NCI-H1694 (cell line): Measurements from ENCODE around the gene ASCC3.
"Not testable (repeated sequence)": the region's sequence is repeated elsewhere in the genome, so short reads cannot be mapped to it uniquely, and the experiment has no call there.

Experiments used
- DNase-seq: peaks from one replicate; lab custom pipeline; 2025; lab: John Stamatoyannopoulos, UW

ASCC3 gene

GRCh38 chr6:100662264-100662663 is 218.9 kb downstream of the ASCC3 start:
- no peak for DNase-seq

GRCh38 chr6:100658486-100658885 is 222.6 kb downstream of the ASCC3 start:
- DNase-seq, result no peak

- DNase-seq, result peak; percentile 19
Observed at GRCh38 chr6:100657678-100658330, 223.3 kb downstream of the ASCC3 start.

DNA sequence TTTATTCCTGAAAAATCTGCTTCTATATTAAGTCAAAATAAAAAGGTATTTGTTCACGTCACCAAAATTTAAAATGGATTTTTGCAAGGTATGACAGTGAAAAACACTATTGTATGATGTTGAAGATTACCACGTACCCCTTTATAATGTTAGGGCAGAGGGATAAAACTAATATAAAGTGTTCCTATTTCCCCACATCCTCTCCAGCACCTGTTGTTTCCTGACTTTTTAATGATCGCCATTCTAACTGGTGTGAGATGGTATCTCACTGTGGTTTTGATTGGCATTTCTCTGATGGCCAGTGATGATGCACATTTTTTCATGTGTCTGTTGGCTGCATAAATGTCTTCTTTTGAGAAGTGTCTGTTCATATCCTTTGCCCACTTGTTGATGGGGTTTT is 240.0 kb downstream of the ASCC3 start:
- DNase-seq, result not testable (repeated sequence)

GRCh38 chr6:100633096-100633777 is 247.9 kb downstream of the ASCC3 start:
- DNase-seq, result no peak

DNA sequence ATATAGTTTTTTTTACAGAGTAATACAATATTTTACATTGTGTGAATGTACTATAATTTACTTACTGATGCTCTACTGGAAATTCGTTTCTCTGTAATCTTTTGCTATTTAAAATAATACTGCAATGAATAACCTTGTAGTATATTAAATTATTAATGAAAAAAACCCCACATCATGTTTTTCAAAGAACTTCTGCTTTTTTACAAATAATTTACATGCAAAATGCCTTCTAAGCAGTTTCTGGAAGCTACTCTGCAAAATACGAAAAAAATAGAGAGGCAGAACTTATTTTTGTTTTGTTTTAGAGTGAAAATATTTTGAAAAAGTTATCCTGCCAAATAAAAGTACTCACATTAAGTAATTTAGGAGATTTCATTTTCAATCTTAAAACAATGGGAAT is 250.6 kb downstream of the ASCC3 start:
- no peak for DNase-seq

DNA sequence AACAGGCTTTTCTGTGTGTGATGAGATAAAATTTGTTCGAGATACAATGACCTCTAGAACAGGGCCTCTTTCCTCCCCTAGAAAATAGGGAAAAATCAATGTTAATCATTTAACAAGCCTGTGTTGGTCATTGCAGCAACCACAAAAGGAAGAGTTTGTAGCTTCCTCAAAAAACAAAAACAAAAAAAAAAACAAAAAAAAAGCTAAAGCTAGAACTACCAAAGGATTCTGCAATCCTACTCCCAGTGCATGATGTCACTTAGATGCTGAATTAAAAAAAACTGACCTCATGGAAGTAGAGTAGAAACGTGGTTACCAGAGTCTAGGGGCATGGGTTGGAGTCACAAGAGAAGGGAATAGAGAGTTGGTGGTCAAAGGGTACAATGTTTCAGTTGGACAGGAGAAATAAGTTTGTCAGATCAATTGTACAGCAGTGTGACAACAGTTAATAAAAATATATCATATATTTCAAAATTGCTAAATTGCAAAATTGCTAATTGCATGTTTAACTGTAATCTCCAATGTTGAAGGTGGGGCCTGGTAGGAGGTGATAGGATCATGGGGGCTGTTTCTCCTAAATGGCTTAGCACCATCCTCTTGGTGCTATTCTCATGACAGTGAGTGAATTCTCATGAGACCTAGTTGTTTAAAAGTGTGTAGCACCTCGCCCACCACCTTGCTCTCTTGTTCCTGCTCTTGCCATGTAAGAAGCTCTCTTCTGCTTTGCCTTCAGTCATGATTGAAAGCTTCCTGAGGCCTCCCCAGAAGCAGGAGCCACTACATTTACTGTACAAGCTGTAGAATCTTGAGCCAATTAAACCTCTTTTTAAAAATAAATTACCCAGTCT is 253.0 kb downstream of the ASCC3 start:
- no peak for DNase-seq

DNA sequence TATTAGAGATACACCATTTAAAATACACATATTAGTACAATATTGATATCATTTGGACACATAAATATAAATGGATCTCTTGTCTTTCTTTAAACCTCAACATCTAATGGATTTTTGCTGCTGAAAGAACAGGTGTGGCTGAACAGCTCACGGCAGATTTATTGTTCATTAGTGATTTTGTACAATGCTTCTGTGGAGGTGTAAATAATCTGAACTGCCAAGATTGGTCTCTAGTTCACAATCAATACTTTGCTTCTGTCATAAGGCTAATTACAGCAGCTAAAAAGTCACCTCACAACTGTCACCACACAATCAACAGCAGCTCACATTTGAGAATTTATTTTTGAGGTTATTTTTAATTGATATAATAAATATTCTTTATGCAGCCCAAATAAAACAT is 254.4 kb downstream of the ASCC3 start:
- DNase-seq, result no peak

GRCh38 chr6:100622907-100623692 is 258.0 kb downstream of the ASCC3 start:
- no peak for DNase-seq

DNA sequence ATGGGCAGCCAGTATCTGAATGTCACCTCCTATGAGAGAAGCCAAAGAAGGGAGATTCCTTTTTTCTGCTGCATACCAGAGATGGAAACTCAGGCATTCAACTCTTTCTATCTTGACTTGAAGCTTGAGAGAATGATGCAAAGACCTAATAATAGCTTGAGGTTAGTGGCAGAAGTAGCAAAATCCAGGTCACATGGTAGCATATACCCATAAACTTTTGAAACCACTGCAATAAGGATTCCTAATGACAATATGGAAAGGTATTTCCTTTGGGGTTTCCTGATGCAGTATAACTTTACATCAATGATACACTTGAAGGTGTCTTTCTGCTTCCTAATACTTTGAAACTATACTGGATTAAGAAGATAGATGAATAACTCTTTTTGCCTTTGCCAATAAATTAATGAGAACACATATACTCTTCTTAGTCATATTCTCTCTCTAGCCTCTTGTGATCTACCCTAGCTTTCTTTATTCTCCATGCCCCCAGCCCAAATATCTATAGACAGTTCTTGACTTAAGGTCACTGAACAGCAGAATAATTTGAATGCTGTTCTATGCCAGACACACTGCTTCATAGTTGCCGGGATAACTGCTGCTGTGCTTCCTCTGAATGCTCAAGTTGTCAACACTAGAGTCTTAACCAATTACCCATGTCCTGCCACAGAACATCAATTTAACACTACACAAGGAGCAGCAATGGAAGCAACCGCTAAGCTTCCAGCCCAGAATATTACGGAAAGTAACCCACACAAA is 260.9 kb downstream of the ASCC3 start:
- DNase-seq, result no peak

DNA sequence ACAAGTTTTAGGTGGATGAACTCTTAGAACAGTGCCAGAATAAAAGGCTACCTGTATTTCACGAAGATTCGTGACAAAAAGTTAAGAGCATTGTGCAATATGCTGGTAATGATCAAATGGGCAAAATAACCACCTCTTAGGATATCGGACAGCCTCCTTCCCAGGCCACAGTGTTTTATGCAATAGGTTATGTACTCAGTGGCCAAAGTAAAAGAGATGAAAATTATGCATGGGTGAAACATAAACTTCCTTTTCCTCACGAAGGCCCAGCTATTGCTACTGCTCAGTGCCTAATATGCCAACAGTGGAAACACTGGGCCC is 262.8 kb downstream of the ASCC3 start:
- DNase-seq, result no peak

GRCh38 chr6:100617633-100618350 is 263.3 kb downstream of the ASCC3 start:
- no peak for DNase-seq

GRCh38 chr6:100614933-100615332 is 266.2 kb downstream of the ASCC3 start:
- DNase-seq, result no peak

DNA sequence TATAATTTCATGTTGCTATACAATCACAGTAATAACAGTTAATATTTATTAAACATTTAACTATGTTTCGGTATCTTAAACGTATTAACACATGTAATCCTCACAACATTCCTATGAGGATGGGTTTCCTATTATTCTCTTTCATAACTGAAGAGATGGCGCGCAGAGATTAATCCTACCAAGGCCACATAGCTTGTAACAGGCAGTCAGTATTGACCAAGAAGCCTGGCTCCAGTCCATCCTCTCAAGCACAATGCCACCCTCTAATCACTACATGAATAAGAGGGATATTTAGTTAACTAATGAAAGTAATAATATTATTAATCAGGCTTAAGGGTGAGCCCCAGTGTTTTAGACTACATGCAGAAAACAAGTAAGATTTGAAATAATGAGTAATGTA is 266.7 kb downstream of the ASCC3 start:
- DNase-seq, result no peak

- no peak for DNase-seq
Observed at GRCh38 chr6:100613656-100614055, 267.5 kb downstream of the ASCC3 start.

DNA sequence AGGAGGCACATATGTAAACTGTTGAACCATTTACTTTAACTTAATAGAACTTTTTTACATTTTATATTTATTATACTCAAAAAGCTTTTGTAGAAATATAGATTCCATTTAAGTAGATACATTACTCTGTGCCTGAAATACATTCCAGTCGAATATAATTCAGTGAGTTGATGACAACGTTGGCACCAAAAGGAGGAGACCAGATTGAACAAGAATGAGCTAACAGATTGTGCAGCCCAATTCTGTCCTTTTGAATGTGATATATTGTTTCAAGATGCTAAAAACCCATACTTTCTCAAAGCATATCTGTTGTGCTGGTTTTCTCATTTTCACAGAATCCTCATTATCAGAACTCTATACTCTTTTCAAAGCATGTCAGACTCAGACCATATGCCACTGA is 269.0 kb downstream of the ASCC3 start:
- DNase-seq, result peak; percentile 10

DNA sequence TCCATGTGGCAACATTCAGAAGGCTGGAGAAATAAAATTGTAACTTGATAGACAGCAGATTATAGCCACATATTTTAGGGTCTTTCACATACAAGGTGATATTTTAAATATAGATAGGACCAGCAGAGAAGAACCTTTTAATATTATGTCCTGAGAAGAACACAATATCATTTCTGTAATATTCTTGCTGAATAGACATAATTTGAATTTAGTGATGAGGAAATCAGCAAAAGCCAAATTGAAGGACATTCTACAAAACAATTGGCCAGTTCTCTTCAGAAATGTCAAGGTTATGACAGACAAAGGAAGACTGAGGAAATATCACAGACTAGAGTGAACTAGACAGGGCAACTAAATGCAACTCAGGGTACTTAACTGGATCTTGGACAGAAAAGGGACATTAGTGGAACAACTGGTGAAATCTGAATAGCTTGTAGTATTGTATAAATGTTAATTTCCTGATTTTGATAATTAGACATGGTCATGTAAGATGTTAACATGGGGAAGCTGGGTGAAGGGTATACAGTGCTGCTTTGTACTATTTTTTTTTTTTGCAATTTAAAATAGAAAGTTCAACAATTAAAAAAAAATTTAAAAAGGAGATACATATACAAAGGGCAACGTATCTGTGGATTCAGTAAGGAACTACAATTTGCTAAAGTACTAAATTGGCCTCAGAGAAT is 281.9 kb downstream of the ASCC3 start:
- no peak for DNase-seq

- DNase-seq, result no peak
Observed at GRCh38 chr6:100595456-100595855, 285.7 kb downstream of the ASCC3 start.

GRCh38 chr6:100593522-100593921 is 287.6 kb downstream of the ASCC3 start:
- DNase-seq, result no peak

DNA sequence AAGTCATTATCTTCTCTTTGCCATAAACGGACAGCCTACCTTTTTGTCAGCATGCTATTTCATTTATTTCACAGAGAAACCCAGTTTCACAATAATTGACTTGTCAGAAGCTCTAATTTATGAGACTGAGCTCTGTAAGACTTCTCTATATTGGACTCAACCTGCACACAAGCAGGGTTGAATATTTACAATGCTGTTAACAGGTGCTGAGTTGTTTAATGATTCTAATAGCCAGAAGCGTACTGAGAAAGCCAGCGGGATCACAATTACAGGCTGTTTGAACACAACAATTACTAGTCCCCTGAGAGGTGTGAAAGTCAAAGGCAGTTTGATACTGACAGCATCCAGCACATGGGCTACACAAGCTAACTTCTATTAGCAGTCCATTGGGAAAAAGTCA is 288.2 kb downstream of the ASCC3 start:
- peak; percentile 58 for DNase-seq
